Activated CD4-positive, CD25-positive, alpha-beta regulatory T cell treated with anti-CD3 and anti-CD28 coated beads, Interleukin-2, amount 50 U/mL, for 24 hours (primary cell): ENCODE measurements around the gene PCDHGA1.
A peak's percentile ranks its signal among the peaks of the same experiment; 100 is the strongest.

Experiments used
- ATAC-seq, 2 donors: fragments of 150-1000 bp; cut with Tn5 transposase; one replicate each; pipeline ENCODE4 v1.10.0; 2021; ENCODE audit warnings: mild to moderate bottlenecking in 1 of 2, moderate library complexity in 1 of 2

The PCDHGA1 gene

GRCh38 chr5:141465351-141465750 lies 135.0 kb downstream of the PCDHGA1 start:
- ATAC-seq: no peak

DNA sequence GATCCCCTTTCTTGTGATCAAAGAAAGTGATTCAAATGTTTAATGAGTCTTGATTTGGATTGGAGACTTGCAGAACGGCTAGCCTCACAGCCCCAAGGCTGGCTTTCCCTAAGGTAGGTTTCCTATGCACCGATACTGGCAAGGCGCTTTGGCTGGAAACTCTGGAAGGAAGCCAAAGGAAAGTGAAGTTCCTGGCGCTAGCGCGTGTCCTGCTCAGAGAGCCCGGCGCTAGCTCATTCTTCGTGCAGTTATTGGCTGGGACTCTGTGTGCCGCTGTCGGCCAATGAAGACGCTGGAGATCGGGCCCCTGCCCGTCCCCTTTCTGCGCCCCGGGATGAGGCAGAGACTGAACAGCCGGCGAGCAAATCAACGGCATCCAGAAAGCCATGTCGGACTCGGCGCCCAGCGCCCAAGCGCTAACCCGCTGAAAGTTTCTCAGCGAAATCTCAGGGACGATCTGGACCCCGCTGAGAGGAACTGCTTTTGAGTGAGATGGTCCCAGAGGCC lies 145.4 kb downstream of the PCDHGA1 start, which contains the start of gene PCDHGC3:
TSS of gene PCDHGC3 (plus strand) at position 342 of the 507 bp plus-strand sequence. CDS start at position 493, 151 bp downstream.
- ATAC-seq: peak; percentile 82 to 87

DNA sequence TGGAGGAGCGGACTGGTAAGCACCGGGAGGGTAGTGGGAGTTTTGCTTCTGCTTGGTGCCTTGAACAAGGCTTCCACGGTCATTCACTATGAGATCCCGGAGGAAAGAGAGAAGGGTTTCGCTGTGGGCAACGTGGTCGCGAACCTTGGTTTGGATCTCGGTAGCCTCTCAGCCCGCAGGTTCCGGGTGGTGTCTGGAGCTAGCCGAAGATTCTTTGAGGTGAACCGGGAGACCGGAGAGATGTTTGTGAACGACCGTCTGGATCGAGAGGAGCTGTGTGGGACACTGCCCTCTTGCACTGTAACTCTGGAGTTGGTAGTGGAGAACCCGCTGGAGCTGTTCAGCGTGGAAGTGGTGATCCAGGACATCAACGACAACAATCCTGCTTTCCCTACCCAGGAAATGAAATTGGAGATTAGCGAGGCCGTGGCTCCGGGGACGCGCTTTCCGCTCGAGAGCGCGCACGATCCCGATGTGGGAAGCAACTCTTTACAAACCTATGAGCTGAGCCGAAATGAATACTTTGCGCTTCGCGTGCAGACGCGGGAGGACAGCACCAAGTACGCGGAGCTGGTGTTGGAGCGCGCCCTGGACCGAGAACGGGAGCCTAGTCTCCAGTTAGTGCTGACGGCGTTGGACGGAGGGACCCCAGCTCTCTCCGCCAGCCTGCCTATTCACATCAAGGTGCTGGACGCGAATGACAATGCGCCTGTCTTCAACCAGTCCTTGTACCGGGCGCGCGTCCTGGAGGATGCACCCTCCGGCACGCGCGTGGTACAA lies 146.0 kb downstream of the PCDHGA1 start:
- ATAC-seq: no peak

DNA sequence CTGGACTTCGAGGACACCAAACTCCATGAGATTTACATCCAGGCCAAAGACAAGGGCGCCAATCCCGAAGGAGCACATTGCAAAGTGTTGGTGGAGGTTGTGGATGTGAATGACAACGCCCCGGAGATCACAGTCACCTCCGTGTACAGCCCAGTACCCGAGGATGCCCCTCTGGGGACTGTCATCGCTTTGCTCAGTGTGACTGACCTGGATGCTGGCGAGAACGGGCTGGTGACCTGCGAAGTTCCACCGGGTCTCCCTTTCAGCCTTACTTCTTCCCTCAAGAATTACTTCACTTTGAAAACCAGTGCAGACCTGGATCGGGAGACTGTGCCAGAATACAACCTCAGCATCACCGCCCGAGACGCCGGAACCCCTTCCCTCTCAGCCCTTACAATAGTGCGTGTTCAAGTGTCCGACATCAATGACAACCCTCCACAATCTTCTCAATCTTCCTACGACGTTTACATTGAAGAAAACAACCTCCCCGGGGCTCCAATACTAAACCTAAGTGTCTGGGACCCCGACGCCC lies 146.8 kb downstream of the PCDHGA1 start:
- no peak for ATAC-seq

GRCh38 chr5:141477815-141478214 lies 147.5 kb downstream of the PCDHGA1 start:
- no peak for ATAC-seq

GRCh38 chr5:141478321-141478945 lies 148.1 kb downstream of the PCDHGA1 start:
- ATAC-seq: no peak

DNA sequence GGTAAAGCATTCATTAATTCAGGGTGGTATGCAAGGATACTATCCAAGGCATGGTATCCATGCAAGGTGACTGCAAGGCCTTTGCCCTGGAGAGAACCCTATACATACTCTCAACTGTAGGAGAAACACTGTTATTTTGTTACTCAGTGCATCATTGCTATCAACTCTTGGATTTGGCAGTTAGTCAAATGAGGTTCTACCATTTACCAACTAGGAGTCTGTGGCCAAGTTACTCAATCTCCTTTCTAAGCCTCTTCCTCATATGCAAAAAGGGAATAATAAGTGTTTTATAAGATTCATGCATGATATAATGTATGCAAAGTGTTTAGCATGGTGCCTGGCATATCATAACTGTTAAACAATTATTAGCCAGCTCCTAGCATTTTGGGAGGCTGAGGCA lies 149.5 kb downstream of the PCDHGA1 start:
- ATAC-seq: no peak

- ATAC-seq: no peak
Observed at GRCh38 chr5:141483902-141484301, 153.6 kb downstream of the PCDHGA1 start.

DNA sequence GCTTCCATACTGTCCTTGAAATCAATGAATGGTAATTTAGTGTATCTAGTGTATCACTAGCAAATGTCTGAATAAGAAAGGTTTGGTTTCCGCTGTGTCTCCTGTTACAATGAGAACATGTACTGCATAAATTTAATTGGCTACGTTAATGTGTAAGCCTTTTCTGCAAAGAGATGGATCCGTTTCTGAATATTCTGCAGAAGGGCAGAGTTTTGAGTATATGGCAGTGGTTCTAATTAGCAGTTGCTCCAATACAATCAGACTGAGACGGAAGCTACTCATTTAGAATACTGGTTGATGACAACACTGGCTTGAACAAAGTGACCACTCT lies 154.0 kb downstream of the PCDHGA1 start:
- no peak for ATAC-seq

GRCh38 chr5:141484641-141485311 lies 154.5 kb downstream of the PCDHGA1 start, which contains the start of gene PCDHGC4:
Gene PCDHGC4, plus strand, starts transcription at chr5:141485030. Its CDS starts 144 bp downstream, at chr5:141485174.
- ATAC-seq: peak in 1 of 2 donors; percentile 30

GRCh38 chr5:141485321-141486055 lies 155.2 kb downstream of the PCDHGA1 start:
- no peak for ATAC-seq

DNA sequence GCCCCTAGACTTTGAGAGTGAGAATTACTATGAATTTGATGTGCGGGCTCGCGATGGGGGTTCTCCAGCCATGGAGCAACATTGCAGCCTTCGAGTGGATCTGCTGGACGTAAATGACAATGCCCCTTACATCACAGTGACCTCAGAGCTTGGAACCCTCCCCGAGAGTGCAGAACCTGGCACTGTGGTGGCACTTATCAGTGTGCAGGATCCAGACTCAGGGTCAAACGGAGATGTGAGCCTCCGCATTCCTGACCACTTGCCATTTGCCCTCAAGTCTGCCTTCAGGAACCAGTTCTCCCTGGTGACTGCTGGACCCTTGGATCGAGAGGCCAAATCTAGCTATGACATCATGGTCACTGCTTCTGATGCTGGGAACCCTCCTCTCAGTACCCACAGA lies 155.8 kb downstream of the PCDHGA1 start:
- no peak for ATAC-seq

DNA sequence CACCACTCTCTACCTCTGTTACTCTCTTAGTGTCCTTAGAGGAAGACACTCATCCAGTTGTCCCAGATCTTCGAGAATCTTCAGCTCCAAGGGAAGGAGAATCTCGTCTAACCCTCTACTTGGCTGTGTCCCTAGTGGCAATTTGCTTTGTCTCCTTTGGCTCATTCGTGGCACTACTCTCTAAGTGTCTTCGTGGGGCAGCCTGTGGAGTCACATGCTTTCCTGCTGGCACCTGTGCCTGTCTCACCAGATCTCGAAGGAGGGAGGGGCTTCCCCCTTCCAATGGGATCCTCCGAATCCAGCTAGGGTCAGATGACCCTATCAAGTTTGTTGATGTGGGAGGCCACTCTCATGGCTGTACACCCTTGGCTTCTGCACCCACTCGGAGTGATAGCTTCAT lies 156.8 kb downstream of the PCDHGA1 start:
- ATAC-seq: no peak

GRCh38 chr5:141488591-141489561 lies 158.6 kb downstream of the PCDHGA1 start, which contains the start of gene PCDHGC5:
Gene PCDHGC5, plus strand, starts transcription at chr5:141489081. Its CDS starts 160 bp downstream, at chr5:141489241.
- no peak for ATAC-seq

- ATAC-seq: no peak
Observed at GRCh38 chr5:141489841-141490240, 159.5 kb downstream of the PCDHGA1 start.

GRCh38 chr5:141490271-141490670 lies 160.0 kb downstream of the PCDHGA1 start:
- ATAC-seq: no peak

DNA sequence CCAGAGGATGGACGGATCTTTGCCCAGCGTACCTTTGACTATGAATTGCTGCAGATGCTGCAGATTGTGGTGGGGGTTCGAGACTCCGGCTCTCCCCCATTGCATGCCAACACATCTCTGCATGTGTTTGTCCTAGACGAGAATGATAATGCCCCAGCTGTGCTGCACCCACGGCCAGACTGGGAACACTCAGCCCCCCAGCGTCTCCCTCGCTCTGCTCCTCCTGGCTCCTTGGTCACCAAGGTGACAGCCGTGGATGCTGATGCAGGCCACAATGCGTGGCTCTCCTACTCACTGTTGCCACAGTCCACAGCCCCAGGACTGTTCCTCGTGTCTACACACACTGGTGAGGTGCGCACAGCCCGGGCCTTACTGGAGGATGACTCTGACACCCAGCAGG lies 160.5 kb downstream of the PCDHGA1 start:
- no peak for ATAC-seq

DNA sequence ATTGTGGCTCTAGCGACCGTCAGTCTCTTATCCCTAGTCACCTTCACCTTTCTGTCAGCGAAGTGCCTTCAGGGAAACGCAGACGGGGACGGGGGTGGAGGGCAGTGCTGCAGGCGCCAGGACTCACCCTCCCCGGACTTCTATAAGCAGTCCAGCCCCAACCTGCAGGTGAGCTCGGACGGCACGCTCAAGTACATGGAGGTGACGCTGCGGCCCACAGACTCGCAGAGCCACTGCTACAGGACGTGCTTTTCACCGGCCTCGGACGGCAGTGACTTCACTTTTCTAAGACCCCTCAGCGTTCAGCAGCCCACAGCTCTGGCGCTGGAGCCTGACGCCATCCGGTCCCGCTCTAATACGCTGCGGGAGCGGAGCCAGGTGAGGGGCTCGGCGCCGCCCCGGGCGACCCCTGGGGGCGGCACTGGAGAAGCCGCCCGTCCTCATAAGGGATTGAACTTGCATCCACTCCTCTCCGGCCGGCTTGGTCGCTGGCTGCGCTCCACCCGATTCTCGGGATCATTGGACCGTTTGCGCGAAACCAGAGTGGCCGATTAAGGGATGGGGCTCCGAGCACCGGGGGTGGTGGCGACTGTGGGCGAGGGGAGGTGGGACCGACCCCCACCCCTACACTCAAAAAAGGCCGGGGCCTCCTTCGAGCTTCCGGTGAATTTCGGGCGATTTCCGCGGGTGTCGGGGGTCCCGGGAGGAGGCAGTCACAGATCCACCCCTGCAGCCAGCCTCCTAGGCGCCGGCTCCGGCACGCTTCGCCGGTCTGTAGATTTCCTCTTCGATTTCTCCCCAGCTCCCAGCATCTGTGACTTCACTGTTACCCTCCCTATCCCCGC lies 161.2 kb downstream of the PCDHGA1 start:
- peak in 1 of 2 donors; percentile 5 for ATAC-seq

- peak; percentile 44 to 49 for ATAC-seq
Observed at GRCh38 chr5:141492168-141492885, 162.0 kb downstream of the PCDHGA1 start.
